ENCODE data around the gene HOXA5.

The HOXA5 gene

GRCh38 chr7:27100694-27101170 is 42.7 kb downstream of the HOXA5 start:
- no peak overlapping the region for H3K27ac Mint-ChIP-seq
- H3K9me3 Mint-ChIP-seq, result no peaks in the 10 kb centered on the region
- H3K36me3 Mint-ChIP-seq, result peaks cover 32% of the 10 kb centered on the region
- H3K4me1 Mint-ChIP-seq, result peaks cover 35% of the 10 kb centered on the region
- peaks cover 83% of the 10 kb centered on the region for H3K27me3 Mint-ChIP-seq
- H3K4me3 Mint-ChIP-seq, result no peak overlapping the region
- ATAC-seq, result no peak

- H3K27me3 Mint-ChIP-seq, result peaks cover 86% of the 10 kb centered on the region
- no peak for ATAC-seq
- peaks cover 45% of the 10 kb centered on the region for H3K4me1 Mint-ChIP-seq
- no peak overlapping the region for H3K27ac Mint-ChIP-seq
- no peaks in the 10 kb centered on the region for H3K9me3 Mint-ChIP-seq
- peaks cover 32% of the 10 kb centered on the region for H3K36me3 Mint-ChIP-seq
- H3K4me3 Mint-ChIP-seq, result no peak overlapping the region
Measured at GRCh38 chr7:27099453-27100370, 43.8 kb downstream of the HOXA5 start.

GRCh38 chr7:27098578-27099451 is 44.7 kb downstream of the HOXA5 start:
- no peak overlapping the region for H3K4me3 Mint-ChIP-seq
- H3K27ac Mint-ChIP-seq, result no peak overlapping the region
- H3K9me3 Mint-ChIP-seq, result no peaks in the 10 kb centered on the region
- H3K4me1 Mint-ChIP-seq, result peaks cover 54% of the 10 kb centered on the region
- peaks cover 86% of the 10 kb centered on the region for H3K27me3 Mint-ChIP-seq
- peaks cover 32% of the 10 kb centered on the region for H3K36me3 Mint-ChIP-seq
- ATAC-seq, result no peak

- Mint-ChIP-seq H3K36me3 (peaks cover 32% of the 10 kb centered on the region), H3K4me1 (peaks cover 51% of the 10 kb centered on the region), H3K4me3 (peak overlapping the region; percentile 21), H3K27me3 (peaks cover 86% of the 10 kb centered on the region), H3K9me3 (no peaks in the 10 kb centered on the region), H3K27ac (peak overlapping the region; percentile 82)
- ATAC-seq, result no peak
Measured at GRCh38 chr7:27097686-27098577, 45.5 kb downstream of the HOXA5 start.

- Mint-ChIP-seq H3K36me3 (peaks cover 32% of the 10 kb centered on the region), H3K4me1 (peaks cover 43% of the 10 kb centered on the region), H3K27me3 (peaks cover 86% of the 10 kb centered on the region), H3K9me3 (no peaks in the 10 kb centered on the region), H3K27ac (peak overlapping the region; percentile 82), H3K4me3 (peak overlapping the region; percentile 88)
- no peak for ATAC-seq
Measured at GRCh38 chr7:27096768-27097514, 46.5 kb downstream of the HOXA5 start.

- Mint-ChIP-seq H3K27me3 (peaks cover 86% of the 10 kb centered on the region), H3K9me3 (no peaks in the 10 kb centered on the region), H3K36me3 (peaks cover 24% of the 10 kb centered on the region), H3K4me1 (peaks cover 43% of the 10 kb centered on the region), H3K4me3 (peak within 1 kb of the TSS; percentile 88), H3K27ac (peak within 1 kb of the TSS; percentile 82)
- peak; percentile 92 for ATAC-seq
Measured at GRCh38 chr7:27095897-27096767, 47.3 kb downstream of the HOXA5 start, which contains the start of gene HOXA1. HOXA1 (minus strand) TSS chr7:27096000; CDS start chr7:27095912, 88 bp downstream.

- H3K27me3 Mint-ChIP-seq, result peaks cover 86% of the 10 kb centered on the region
- peaks cover 43% of the 10 kb centered on the region for H3K4me1 Mint-ChIP-seq
- ATAC-seq, result peak; percentile 44
- H3K36me3 Mint-ChIP-seq, result peaks cover 15% of the 10 kb centered on the region
- H3K4me3 Mint-ChIP-seq, result peak overlapping the region; percentile 88
- peak overlapping the region; percentile 82 for H3K27ac Mint-ChIP-seq
- H3K9me3 Mint-ChIP-seq, result no peaks in the 10 kb centered on the region
Measured at GRCh38 chr7:27095050-27095896, 48.2 kb downstream of the HOXA5 start.

GRCh38 chr7:27094304-27095049 is 49.0 kb downstream of the HOXA5 start:
- Mint-ChIP-seq H3K27me3 (peaks cover 86% of the 10 kb centered on the region), H3K4me3 (no peak overlapping the region), H3K9me3 (no peaks in the 10 kb centered on the region), H3K36me3 (peaks cover 8% of the 10 kb centered on the region), H3K27ac (peak overlapping the region; percentile 82), H3K4me1 (peaks cover 43% of the 10 kb centered on the region)
- no peak for ATAC-seq

GRCh38 chr7:27093184-27093895 is 50.1 kb downstream of the HOXA5 start:
- Mint-ChIP-seq H3K27me3 (peaks cover 85% of the 10 kb centered on the region), H3K4me3 (no peak overlapping the region), H3K9me3 (no peaks in the 10 kb centered on the region), H3K27ac (no peak overlapping the region), H3K36me3 (no peaks in the 10 kb centered on the region), H3K4me1 (peaks cover 36% of the 10 kb centered on the region)
- ATAC-seq, result no peak

- Mint-ChIP-seq H3K27ac (no peak overlapping the region), H3K4me1 (peaks cover 35% of the 10 kb centered on the region), H3K27me3 (peaks cover 86% of the 10 kb centered on the region), H3K4me3 (no peak overlapping the region), H3K9me3 (no peaks in the 10 kb centered on the region), H3K36me3 (no peaks in the 10 kb centered on the region)
- ATAC-seq, result no peak
Measured at GRCh38 chr7:27092819-27093110, 50.7 kb downstream of the HOXA5 start.

GRCh38 chr7:27091941-27092818 is 51.3 kb downstream of the HOXA5 start:
- H3K27ac Mint-ChIP-seq, result no peak overlapping the region
- H3K4me1 Mint-ChIP-seq, result peaks cover 30% of the 10 kb centered on the region
- H3K27me3 Mint-ChIP-seq, result peaks cover 86% of the 10 kb centered on the region
- no peak for ATAC-seq
- H3K9me3 Mint-ChIP-seq, result no peaks in the 10 kb centered on the region
- no peak overlapping the region for H3K4me3 Mint-ChIP-seq
- no peaks in the 10 kb centered on the region for H3K36me3 Mint-ChIP-seq

Data from stimulated activated memory B cell treated with anti-CD40 and anti-IgM and Interleukin-4, amounts not matched to agents 10 μg/mL and 1 μg/mL and 100 μg/mL, for 72 hours (primary cell).